SIG-M5 treated with dmso at 0.1 percent for 504 hours (cell line): ENCODE results near the gene ZG16B.

ENCODE experiments used
- DNase-seq: peaks from one replicate; lab custom pipeline; 2025; ENCODE audit not compliant: unreplicated experiment; lab: John Stamatoyannopoulos, UW

ZG16B gene, protein sequence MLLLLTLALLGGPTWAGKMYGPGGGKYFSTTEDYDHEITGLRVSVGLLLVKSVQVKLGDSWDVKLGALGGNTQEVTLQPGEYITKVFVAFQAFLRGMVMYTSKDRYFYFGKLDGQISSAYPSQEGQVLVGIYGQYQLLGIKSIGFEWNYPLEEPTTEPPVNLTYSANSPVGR

DNA sequence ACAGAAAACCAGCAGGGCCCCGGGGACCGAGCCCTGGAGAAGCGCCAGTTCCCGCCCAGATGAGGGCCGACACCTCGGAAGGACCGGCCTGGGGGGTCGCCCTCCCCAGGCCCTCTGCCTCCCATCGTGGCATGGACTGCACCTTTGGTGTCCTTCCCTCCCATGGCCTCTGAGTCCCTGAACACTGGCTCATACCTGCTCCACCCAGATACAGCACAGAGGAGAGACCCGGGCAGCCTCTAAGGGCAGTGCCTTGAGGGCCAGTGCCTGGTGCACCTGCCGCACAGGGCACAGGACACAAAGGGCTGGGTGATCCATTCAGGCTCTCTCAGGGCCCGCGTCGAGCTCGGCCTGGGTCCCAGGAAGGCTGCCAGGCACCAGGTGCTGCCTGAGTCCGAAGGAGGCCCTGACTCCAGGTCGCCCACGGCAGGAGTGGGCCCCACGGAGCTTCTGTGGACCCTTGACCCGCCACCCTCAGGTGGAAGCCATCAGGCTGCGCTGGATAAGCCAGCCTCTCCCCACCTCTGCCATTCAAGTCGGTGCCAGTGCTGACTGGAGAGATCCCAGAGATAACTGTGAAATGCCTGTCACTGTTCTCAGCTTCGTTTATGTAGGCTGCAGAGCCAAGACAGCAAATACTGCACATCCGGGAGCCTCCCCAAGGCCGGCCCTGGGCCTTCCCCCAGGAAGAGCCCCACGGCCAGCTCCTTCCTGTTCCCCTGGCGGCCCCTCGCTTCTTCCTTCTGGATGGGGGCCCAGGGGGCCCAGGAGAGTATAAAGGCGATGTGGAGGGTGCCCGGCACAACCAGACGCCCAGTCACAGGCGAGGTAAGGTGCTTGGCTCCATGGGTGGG, at the start of gene ZG16B:
ZG16B (plus strand) TSS at position 803 of the 854 bp plus-strand sequence. CDS start 139 bp downstream, outside the sequence.
- no peak for DNase-seq

DNA sequence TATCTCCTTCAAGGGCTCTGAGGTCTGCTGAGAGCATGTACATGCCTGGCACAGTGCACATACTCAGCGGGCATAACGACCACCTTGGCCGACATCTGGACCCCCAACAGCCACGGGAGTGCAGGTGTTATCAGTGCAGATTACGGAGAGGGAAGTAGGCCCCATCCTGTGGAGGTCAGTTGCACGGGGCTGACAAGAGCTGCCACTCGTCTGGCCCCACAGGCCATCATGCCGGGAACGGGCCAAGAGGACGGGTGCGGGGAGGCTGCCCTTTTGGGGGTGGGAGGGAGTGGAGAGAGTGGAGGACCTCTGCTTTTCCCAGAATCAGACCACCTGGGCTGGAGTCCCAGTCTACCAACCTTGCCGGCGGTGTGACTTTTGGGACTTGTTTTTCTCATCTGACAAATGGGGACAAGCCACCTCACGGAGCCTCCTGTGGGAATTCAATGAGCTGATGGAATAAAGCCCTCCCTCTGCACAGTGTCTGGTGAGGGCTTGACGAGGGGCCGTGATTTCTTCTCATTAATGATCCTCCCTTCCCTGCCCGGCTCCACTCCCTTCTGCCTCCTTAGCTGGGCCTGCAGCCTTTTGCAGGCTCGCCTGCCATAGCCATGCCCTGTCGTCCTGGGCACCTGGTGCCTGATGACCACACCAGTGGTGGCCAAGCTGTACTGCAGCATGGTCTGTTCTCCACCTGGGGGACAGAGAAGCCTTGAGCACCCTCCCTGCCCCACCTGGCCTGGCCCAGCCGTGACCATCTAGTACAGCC, 47.3 kb upstream of the ZG16B start:
- DNase-seq: no peak

DNA sequence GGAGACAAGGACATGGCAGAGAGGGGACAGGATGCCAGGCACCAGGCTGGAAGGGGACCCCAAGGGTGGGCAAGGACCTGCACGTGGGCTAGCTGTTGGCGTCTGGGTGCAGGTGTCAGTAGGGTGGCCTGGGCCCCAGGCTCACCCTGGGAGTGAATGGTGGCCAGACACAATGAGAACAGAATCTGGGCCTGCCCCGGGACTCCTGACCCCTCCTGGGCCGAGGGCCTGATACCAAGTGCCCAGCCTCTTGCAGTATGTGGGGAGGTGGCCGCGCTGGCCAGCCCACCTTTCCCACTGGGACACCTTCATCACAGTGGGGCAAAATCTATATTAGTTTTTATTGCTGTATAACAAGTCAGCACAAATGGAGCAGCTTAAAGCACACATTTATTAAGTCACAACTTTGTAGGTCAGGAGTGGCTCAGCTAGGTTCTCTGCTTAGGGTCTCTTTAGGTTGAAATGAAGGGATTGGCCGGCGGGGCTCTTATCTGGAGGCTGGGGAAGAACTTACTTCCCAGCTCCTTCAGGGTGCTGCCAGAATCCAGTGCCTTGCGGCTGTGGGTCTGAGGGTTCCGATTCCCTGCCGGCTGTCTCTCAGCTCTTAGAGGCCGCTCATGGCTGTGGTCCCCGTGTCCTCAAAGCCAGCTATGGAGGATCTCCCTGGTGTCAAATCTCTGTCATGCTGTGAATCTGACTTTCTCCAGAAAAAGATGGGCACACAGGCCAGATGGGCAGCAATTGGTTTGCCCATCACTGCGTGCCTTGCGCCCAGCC, 46.3 kb upstream of the ZG16B start:
- DNase-seq: no peak

DNA sequence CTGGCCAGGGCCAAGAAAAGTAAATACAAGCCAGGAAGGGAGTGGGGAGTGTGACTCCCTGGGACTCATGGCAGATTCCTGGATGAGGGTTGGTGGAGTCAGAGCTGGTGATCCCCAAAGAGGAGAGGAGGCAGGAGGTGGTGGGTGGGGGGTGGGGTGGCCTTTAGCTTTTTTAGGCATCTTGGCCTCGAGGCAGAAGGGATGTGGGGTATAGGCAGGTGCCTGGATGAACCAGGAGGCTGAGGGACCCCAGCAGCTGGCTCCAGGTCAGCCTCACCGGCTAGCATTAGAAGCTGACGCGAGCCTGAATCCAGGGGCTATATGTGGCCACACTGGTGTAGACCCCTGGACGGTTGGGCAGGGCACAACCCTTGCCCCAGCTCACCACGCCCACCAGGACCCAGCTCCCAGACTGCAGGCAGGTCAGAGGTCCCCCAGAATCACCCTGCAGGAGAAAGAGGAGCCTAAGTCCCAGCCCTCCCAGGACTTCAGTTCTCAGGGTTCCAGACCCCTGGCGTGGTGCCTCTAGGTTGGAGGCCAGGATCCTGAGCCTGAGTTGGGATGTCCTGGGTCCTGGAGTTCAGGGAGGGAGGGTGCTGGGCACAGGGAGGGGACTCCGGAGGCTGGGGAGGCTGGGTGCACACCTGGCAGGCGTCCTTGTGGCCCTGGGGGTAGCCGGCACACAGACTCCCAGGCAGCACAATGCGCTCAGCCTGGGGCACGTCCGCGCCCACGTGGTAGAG, 45.6 kb upstream of the ZG16B start:
- DNase-seq: no peak

DNA sequence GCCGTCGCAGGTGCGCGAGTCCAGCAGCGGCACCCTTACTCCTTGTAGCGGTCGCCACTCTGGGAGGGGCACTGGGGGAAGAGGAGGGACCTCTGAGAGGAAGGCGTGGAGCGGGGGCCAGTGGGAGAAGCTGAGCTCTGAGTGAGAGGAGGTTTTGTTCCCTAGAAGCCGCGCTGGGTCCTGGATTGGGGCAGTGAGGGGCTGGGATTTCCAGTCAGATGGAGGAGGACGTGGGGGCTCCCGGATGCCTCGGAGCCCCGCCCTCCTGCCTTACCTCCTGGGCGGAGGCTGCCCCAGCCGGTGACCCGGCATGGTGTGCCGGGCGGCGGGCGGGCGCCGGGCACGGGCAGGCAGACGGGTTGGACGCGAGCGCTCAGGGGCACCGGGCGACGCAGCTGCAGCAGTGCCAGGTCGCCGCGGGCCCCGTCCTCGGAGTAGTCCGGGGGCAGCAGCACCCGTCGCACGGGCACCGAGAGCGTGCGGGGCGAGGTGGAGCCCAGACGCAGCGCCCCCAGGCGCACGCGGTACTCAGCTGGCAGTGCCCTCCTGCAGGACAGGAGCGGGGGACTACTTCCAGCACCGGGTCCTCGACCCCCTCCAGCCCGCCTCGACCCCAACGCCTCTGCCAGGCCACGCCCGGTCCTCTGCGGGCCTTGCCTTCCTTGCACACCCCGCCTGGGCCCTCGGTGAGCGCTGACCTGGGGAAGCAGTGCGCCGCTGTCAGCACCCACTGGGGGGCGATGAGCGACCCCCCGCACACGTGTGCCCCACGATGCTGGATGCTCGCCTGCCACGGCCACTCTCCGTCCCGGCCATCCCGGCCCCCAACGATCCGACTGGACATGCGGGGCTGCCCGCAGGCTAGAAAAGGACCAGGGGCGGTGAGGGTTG, 44.8 kb upstream of the ZG16B start:
- no peak for DNase-seq

DNA sequence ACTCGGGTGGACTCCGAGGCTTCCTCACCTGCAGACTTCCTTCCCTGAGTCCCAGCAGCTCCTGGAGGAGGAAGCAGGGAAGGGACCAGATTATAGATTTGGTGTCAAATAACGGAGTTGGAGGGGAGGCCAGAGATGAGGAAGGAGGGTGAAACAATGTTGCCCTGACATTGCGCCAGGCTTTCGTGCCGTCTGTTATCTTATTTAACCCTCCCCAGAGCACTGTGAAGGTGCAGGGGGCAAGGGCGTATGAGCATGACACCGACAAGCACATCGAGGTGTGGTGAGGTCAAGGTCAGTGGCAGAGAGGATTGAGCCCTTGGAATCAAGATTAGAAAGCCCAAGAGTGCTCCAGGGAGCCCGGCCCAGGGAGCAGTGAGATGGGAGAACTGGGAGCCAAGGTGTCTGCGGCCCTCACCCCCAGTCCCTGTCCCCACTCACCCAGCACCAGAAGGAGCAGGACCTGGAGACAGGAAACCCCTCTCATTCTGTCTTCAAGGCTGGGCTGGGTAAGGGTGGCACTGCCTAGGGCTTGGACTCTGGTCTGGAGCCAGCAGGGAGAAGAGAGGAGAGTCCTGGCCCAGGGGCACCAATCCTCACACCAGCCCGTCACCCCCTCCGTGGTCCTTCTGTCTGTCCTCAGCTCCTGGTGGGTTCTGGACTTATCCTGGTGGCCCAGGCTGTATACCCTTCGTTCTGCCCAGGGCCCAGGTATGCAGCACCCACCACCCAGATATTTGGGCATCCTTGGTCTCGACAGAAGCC, 43.9 kb upstream of the ZG16B start:
- DNase-seq: no peak

DNA sequence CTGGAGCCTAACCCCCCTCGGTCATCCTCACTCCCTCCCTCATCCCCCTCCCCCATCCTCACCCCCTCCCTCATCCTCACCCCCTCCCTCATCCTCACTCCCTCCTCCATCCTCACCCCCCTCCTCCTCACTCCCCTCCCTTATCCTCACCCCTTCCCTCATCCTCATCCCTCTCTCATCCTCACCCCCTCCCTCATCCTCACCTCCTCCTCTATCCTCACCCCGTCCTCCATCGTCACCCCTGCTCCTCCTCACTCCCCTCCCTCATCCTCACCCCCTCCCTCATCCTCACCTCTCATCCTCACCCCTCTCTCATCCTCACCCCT, 43.3 kb upstream of the ZG16B start:
- no peak for DNase-seq

DNA sequence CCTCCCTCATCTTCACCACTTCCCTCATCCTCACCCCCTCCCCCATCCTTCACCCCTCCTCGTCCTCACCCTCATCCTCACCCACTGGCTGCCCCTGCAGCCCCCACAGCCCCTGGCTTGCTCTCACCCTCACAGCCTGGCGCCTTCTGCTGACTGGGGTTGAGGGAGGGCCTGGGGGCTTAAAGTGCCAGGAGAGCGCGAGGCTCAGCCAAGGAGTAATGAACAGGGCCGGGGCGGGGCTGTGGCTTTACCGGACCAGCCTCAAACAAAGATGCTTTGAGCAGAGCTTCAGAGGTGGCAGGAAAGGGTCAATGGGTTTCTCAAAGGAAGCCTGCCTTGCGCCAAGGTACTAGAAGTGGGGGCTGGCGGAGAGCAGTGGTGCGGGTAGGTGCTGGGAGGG, 42.7 kb upstream of the ZG16B start, which contains the start of gene PRSS33:
PRSS33 (minus strand) TSS at position 155 of the 400 bp plus-strand sequence. CDS start 1,013 bp downstream, outside the sequence.
- DNase-seq: no peak

DNA sequence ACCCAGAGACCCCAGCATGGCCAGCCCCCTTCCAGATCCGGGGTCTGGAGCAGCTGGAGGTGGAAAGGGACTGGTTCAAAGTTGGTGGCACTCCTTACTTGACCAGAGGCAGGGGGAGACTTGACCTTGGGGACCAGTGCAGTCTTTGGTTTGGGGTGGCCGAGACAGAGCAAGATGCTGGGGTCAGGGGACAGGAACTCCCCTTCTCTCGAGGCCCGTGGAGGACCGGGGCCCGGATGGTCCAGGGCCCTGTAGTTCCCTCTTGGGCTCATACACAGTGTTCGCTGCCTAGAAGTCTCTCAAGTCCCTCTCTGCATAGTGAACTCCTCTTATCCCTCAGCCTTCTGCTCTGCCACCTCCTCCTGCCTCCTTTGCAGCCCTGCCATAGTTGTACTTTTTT, 42.1 kb upstream of the ZG16B start:
- DNase-seq: no peak

DNA sequence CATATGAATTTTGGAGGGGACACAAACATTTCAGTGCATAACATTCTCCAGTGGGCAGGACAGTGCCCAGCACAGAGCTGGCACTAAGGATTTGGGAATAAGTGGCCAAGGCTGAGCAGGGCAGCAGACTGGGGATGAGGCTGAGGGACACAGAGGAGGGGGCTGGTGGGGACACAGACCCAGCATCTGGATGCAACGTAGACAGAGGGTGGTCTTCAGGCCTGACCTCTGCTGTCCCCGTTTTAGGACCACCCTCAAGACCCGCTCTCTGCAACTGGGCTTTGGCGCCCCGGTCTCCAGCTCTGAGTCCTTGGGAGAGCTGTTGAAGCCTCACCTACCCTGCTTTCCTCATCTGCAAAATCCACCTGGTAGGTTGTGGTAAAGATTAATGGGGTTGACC, 39.5 kb upstream of the ZG16B start:
- DNase-seq: no peak

DNA sequence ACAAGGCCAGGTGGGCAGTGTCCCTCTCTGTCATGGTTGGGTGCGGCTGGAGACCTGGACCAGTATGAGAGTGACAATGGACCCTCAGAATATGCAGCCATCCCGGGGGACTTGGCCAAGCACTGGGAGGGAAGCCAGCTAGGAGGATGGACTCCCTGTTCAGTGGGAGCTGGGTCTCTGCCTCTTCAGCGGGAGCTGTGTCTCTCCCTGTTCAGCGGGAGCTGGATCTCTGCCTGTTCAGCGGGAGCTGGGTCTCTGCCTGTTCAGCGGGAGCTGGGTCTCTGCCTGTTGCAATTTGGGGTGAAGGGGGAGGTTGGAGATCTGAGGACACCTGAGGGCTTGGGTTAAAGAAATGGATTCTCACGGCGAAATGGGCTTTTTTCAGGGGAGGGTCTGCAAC, 38.9 kb upstream of the ZG16B start:
- no peak for DNase-seq

DNA sequence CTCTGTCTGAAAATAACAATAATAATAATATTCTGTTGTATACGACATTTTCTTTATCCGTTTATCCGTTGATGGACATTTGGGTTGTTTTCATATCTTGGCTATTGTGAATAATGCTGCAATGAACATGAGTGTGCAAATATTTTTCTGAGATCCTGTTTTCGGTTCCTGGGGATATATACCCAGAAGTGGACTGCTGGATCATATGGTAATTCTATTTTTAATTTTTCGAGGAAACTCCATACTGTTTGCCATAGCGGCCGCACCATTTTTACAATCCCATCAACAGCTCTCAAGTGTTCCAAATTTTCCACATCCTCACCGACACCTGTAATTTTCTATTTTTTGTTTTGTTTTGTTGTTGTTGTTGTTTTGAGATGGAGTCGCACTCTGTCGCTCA, 37.2 kb upstream of the ZG16B start:
- no peak for DNase-seq

DNA sequence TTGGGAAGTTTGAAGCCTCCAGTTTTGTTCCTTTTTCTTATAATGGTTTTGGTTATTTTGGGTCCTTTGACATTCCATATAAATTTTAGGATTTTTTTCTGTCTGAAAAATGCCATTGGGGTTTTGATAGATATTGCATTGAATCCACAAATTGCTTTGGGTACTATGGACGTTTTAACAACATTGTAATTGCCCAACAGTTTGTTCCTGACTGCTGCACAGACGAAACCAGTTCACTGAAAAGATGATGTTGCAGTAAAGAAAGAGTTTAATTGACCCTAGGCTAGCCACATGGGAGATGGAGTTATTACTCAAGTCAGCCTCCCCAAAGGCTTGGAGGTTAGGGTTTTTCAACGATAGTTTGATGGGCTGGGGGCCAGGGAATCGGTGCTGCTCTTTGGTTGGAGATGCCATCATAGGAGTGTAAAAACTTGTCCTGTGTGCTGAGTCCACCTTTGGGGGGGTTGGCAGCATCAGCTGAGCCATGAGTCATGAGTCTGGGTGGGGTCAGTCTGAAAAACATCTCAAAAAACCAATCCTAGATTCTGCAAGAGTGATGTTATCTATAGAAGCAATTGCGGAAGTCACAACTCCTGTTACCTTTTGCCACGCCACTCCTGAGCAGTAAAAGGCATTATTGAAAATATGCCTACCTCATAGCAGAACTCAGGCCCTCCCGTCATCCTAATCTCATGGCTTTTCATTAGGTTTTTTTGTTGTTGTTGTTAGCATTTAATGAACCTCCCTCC, 34.5 kb upstream of the ZG16B start:
- peak; percentile 64 for DNase-seq

DNA sequence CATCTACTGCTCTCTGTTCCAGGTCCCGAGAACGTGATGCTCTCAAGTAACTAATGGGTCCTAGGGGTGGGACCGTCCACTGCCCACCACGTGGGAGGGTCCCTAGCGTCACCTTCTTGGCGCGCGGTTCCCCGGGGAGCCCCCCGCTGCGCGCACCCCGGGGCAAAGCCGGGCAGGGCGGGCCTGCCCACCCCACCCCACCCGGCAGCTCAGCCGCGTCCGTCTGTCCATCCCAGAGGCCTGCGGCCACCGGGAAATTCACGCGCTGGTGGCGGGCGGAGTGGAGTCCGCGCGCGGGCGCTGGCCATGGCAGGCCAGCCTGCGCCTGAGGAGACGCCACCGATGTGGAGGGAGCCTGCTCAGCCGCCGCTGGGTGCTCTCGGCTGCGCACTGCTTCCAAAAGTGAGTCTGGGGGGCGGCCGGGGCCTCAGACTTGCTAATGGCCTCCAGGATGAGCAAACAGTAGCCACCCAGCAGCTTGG, 31.3 kb upstream of the ZG16B start:
- DNase-seq: no peak

DNA sequence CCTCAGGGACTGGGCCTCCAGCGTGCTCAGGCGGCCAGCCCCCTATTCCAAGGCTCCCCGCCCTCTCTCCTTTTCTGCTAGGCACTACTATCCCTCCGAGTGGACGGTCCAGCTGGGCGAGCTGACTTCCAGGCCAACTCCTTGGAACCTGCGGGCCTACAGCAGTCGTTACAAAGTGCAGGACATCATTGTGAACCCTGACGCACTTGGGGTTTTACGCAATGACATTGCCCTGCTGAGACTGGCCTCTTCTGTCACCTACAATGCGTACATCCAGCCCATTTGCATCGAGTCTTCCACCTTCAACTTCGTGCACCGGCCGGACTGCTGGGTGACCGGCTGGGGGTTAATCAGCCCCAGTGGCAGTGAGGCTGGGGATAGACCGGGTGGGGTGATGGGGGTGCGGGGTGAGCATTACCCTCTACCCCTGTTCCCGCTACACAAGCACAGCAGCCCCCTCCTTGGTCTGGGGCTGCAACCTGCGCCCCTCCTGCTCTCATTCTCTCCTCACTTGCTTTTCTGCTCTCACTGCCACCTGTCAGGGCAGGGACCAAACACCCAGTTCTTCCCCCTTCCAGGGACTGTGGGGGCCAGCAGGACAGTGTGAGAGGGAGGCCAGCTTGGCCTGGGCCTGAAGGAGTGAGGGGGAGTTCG, 30.8 kb upstream of the ZG16B start:
- DNase-seq: no peak

DNA sequence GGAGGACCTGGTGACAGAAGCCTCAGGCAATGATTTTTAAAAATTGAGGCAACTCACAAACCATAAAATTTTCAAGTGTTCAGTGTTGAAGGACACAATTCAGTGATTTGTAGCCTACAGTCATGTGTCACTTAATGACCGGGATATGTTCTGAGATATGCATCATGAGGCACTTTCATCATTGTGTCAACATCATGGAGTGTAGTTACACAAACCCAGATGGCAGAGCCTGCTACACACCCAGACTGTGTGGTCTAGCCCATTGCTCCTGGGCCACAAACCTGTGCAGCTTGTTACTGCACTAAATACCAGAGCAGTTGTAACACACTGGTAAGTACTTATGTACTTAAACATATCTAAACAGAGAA, 30.3 kb upstream of the ZG16B start:
- DNase-seq: peak; percentile 62

DNA sequence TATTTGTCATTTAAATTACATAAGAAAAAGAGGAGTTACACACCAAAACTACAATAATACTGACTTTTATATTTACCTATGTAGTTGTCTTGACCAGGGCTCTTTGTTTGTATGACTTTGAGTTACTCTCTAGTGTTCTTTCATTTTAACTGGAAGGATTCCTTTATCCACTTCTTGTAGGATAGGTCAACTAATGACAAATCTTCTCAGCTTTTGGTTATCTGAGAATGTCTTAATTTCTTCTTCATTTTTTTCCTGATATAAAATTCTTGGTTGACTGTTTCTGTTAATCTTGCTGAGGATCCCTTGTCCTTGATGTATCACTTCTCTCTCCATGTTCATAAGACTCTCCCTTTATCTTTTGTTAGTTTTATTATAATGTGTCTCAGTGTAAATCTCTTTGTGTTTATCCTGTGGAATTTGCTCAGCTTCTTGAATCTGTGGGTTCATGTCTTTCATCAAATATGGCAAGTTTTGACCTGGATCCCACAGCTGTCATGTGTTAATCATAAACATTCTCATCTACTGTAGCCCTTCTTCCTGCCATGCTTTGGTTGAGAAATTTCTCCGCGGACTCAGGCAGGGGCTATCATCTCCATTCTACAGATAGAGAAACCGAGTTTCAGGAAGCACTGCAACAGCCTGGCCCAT, 26.4 kb upstream of the ZG16B start:
- DNase-seq: no peak
